NCI-H187 treated with DMSO at 0.1 percent for 48 hours (cell line): ENCODE data around the gene PAQR9.

Experiments used
- DNase-seq: peaks from one replicate; lab custom pipeline; 2025; lab: John Stamatoyannopoulos, UW

Gene PAQR9

GRCh38 chr3:142982038-142982773 is 18.7 kb upstream of the PAQR9 start:
- DNase-seq: no peak

GRCh38 chr3:142981108-142981507 is 17.6 kb upstream of the PAQR9 start:
- DNase-seq: no peak

GRCh38 chr3:142977399-142977728 is 13.9 kb upstream of the PAQR9 start:
- DNase-seq: no peak

- no peak for DNase-seq
These were observed 13.3 kb upstream of the PAQR9 start for GRCh38 chr3:142976621-142977398.

GRCh38 chr3:142975316-142975995 is 12.0 kb upstream of the PAQR9 start:
- DNase-seq: no peak

- DNase-seq: no peak
These were observed 9.9 kb upstream of the PAQR9 start for GRCh38 chr3:142973217-142974009.

- no peak for DNase-seq
These were observed 8.7 kb upstream of the PAQR9 start for GRCh38 chr3:142972092-142972753.

- no peak for DNase-seq
These were observed 8.0 kb upstream of the PAQR9 start for GRCh38 chr3:142971431-142971830.

- DNase-seq: no peak
These were observed 5.0 kb upstream of the PAQR9 start for GRCh38 chr3:142968319-142969025.

- DNase-seq: no peak
These were observed 3.3 kb upstream of the PAQR9 start for GRCh38 chr3:142966808-142967207.

GRCh38 chr3:142965581-142965980 is 2.1 kb upstream of the PAQR9 start:
- DNase-seq: no peak

- no peak for DNase-seq
These were observed 299 bp downstream of the PAQR9 start for GRCh38 chr3:142963234-142963515.

GRCh38 chr3:142962520-142963233 is 797 bp downstream of the PAQR9 start:
- DNase-seq: no peak

GRCh38 chr3:142962175-142962519 is 1.3 kb downstream of the PAQR9 start:
- DNase-seq: no peak

GRCh38 chr3:142961539-142961938 is 1.9 kb downstream of the PAQR9 start:
- no peak for DNase-seq

- no peak for DNase-seq
These were observed 3.1 kb downstream of the PAQR9 start for GRCh38 chr3:142960322-142960850.

- DNase-seq: no peak
These were observed 4.8 kb downstream of the PAQR9 start for GRCh38 chr3:142958707-142959106.

GRCh38 chr3:142953443-142953842 is 10.0 kb downstream of the PAQR9 start:
- DNase-seq: no peak

- DNase-seq: no peak
These were observed 10.9 kb downstream of the PAQR9 start for GRCh38 chr3:142952272-142953193.
